ENCODE measurements around the gene PHLPP1.
A peak's percentile ranks its signal among the peaks of the same experiment; 100 is the strongest.

Gene PHLPP1

DNA sequence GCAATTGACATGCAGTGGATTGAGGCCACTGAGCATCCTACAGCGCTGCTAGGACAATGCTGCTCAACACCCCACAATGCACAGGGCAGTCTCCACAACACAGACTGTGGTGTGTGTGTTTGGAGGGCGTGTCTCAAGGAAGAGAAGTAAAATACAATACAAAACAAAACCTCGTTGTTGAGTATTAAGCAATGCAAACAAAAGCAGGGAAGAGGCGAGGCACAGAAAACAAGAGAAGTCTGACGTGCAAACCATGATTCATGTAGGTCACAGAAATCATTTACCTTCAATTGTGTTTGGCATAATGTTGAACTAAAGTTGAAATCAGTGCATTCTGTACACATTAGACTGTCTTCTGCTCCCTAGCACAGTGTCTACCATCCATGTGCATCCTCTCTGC, 260.9 kb downstream of the PHLPP1 start:
- no peak for DNase-seq

DNA sequence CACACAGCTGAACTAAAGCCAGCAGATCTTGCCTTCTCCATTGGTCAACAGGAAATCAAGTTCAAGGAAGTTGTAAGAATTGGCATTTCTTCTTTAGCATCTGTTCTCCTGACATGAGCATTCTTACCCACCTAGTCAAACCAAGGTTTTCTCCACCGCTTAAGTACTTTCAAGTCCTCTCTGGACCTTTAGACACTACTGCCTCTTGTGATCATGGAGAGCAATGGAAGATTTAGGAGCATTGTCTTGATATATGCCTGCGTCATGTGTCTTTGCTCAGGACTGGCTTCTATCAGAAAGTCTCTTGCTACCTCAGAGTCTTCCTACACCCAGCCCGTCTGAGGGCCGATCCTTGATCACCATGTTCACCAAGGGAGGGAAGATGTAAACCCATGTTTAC, 262.2 kb downstream of the PHLPP1 start:
- no peak for DNase-seq

DNA sequence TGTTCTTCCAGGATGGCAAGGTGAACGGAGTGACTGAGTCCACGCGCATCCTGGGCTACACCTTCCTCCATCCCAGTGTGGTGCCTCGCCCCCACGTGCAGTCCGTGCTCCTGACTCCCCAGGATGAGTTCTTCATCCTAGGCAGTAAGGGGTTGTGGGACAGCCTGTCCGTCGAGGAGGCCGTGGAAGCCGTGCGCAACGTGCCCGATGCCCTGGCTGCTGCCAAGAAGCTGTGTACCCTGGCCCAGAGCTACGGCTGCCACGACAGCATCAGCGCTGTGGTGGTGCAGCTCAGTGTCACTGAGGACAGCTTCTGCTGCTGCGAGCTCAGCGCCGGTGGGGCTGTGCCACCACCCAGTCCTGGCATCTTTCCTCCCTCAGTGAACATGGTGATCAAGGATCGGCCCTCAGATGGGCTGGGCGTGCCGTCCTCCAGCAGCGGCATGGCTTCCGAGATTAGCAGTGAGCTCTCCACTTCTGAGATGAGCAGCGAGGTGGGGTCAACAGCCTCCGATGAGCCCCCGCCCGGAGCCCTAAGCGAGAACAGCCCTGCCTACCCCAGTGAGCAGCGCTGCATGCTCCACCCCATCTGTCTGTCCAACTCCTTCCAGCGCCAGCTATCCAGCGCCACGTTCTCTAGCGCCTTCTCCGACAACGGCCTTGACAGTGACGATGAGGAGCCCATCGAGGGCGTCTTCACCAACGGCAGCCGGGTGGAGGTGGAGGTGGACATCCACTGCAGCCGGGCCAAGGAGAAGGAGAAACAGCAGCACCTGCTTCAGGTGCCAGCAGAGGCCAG, 263.1 kb downstream of the PHLPP1 start:
- DNase-seq: no peak

DNA sequence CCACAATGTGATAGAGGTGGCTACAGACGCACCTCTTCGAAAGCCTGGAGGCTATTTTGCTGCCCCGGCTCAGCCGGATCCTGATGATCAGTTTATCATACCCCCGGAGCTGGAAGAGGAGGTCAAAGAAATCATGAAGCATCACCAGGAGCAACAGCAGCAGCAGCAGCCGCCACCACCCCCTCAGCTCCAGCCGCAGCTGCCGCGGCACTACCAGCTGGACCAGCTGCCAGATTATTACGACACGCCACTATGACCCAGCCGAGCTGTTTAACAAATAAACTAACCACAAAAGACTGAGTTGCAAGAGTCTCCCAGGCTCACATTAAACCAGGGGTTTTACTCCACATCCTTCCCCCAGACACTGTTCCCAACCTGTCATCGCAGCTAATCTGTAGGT, 263.8 kb downstream of the PHLPP1 start:
- peak in 52 of 56 donors; percentile 13 to 84 (median 64) for DNase-seq

DNA sequence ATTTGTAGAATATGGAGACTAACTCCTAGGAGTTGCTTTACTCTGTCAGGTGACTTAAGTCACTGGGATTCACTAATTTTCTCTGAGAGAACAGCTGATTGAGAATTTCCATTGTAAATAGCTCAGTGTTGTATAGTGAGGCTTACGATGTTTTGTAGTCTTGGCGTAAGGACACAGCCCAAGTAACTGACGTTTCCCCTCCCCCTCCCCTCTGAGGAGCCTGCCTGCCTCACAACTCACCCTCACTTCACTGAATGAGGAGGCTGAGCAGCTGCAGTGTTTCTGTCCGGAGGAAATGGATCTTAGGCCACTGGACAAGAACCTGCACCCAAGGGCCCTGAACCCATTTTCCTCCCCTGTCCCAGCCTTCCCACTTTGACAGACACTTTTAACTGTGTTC, 264.6 kb downstream of the PHLPP1 start:
- DNase-seq: peak in 5 of 56 donors; percentile 17 to 40 (median 22)

- DNase-seq: no peak
Measured at GRCh38 chr18:62981566-62981965, 266.2 kb downstream of the PHLPP1 start.

DNA sequence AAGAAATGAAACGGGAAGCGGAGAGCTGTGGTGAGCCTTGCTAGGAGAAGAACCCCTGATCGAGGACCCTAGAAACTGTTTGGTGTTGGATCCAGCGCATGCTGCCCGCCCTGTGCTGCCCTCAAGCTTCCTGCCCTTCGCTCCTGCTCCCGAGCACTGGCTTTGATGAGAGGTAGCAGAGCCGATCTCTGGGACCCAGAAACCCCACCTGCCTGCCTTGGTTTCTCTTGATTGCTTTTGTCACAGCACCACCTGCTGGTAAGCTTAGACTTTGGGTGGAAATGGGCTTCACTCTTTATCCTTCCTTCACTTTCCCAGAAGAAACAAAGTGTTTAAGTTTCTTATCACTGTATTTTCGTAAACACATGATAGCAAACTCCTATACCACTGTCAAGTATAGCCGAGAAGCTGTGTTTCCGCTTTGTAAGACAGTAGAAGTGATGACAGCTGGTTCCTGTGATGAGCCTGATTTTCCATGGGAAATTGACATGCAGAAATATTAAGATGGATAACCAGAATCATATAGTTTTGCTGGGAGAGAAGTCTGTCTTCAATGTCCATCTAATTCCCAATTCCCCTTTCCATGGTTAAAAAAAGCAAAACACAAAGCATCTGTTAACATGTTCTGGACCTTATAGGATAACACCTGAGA, 267.4 kb downstream of the PHLPP1 start:
- DNase-seq: peak in 50 of 56 donors; percentile 6 to 83 (median 52)

- DNase-seq: no peak
Measured at GRCh38 chr18:62984656-62985315, 269.4 kb downstream of the PHLPP1 start.

- no peak for DNase-seq
Measured at GRCh38 chr18:62986490-62986889, 271.1 kb downstream of the PHLPP1 start.

DNA sequence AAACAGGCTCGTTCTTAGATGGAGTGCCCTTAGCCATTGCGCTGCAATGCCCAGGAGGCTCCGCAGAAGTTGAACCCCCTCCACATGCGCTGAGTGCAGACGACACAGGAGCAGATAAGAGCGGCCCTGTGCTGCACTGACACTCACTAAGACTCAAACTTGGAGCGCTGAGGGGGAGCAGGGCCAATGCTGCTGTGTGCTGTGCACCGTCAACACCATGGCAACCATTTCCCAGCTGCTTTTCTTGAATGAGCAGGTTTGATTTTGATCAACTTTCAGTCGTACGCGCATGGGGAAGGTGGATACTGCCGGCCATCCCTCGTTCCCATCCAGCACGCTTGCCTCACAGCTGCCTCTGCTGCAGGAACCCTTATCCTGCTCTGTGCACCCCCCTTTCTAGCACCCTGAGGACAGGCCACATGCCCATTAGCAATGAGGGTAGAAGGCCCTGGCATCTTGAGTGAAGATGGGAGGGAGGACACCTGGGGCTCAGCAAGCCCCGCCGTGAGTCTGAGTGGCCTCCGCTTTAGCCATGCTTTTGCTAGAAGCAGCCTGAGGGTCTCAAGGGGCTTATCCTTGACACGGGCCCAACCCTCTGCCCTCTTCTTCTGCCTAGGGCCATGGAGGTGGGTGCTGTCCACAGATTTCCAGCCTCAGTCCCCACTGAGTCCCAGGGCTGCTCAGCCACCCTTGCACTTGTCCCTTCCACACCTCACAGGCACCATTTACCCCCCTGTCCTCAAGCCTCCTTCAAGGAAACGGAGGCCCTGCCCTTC, 271.9 kb downstream of the PHLPP1 start:
- peak in 6 of 56 donors; percentile 9 to 33 (median 21) for DNase-seq

DNA sequence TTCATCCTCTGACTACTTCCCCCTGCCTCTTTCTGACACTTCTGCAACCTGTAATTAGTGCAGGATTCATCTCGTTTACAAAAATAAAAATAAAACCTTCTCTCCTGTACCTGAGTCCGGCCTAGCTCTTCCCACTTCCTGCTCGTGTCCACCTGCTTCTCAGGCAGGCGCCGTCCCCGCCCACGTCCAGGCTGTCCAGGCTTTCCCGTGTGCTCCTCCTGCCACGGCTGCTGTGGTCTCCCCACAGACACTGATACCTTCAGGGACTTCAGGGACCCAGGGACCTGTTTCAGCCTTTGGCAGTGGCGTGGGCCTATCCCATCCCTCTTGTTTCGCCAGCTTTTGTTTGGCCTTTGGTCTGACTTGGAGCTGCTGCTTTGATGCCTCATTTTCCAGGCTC, 272.5 kb downstream of the PHLPP1 start:
- DNase-seq: no peak

DNA sequence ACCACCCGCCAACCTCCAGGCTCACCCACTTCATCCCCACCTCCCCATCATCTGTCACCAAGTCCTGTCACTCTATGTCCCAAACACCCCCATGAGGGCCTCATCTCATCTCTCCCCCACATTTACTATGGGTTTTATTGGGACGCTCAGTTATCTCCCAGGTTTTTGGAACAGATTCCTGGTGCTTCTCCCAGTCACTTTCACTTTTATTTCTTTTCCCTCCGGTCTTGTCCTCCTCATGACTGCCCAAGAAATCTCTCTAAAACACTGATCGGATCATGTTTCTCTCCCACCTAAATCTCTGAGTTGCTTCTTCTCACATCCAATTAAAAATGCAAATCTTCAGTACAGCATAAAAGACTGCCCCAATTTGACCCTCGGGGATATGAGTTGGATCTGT, 273.1 kb downstream of the PHLPP1 start:
- no peak for DNase-seq

GRCh38 chr18:62989195-62989594, 273.9 kb downstream of the PHLPP1 start:
- no peak for DNase-seq

DNA sequence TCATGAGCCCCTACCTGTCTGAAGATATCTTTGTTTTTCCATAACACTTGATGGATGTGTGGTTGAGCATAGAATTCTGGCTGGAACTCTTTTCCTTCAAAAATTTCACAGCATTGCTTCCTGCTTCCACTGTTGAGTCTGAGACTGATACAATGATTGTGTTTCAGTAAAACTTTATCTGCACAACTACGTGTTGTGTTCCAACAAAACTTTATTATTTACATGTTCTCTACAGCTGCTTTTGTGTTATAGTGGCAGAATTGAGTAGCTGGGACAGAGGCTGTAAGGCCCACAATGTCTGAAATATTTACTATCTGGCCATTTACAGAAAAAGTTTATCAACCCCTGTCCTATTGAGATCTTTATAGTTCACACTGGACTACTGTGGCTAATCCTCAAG, 275.3 kb downstream of the PHLPP1 start:
- no peak for DNase-seq

- no peak for DNase-seq
Measured at GRCh38 chr18:62991389-62991788, 276.0 kb downstream of the PHLPP1 start.

DNA sequence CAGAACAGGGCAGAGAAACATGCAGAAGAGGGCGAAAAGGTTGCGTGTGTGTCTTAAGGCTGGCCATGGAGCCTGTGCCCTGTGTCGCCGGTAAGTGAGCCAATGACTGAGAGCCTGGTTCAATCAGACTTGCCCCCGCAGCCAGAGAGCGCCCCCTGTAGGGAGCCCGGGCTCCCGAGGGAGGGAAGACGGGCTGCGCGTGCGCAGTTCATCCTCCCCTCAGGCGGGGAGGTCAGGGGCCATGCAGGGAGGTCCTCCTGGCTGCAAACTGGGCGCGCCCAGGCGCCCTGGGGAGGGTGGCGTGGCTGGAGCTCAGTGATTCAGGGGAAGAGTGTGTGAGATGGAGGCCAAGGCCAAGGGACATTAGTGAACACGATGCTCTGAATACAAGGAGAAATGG, 276.6 kb downstream of the PHLPP1 start:
- DNase-seq: no peak

DNA sequence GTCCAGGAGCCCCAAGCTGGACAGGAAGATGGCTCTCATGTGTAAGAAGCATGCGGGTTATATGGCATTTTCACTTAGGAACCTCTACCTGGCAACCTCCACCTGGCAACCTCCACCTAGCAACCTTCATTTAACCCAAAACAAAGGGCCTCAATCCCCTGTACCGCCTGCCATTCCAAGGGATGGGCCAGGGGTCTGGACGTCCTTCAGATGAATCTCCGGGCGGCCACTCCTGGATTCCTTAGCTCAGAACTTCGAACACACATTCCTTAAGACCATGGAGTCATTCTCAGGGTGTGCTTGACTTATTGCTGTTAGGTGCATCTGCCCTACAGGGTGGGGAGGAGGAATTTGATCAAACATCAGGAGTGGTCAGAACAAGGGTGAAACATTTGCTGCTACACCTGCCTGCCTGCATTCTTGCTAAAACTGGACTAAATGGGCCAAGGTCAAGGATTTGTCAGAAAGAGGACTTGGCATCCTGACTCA, 277.6 kb downstream of the PHLPP1 start:
- no peak for DNase-seq

GRCh38 chr18:62996566-62996965, 281.2 kb downstream of the PHLPP1 start:
- no peak for DNase-seq

GRCh38 chr18:62997076-62997475, 281.7 kb downstream of the PHLPP1 start:
- no peak for DNase-seq

GRCh38 chr18:62998443-62998842, 283.1 kb downstream of the PHLPP1 start:
- DNase-seq: no peak

- peak in 5 of 56 donors; percentile 28 to 55 (median 34) for DNase-seq
Measured at GRCh38 chr18:62999392-62999791, 284.1 kb downstream of the PHLPP1 start.

All from nucleus accumbens (tissue), 56 donors.